LNCaP clone FGC (cell line): ENCODE measurements around the gene SHB.
A peak's percentile ranks its signal among the peaks of the same experiment; 100 is the strongest.
"Not testable (repeated sequence)": the region's sequence is repeated elsewhere in the genome, so short reads cannot be mapped to it uniquely, and the experiment has no call there.

Experiments
- DNase-seq: peaks from one replicate; pipeline ENCODE4 v3.0.0-alpha.2; 2011; ENCODE audit warnings: low read depth
- H3K4me3 ChIP-seq: 2 replicates; pipeline ENCODE4 v1.5.1; 2011; ENCODE audit warnings: mild to moderate bottlenecking, low read depth, low read length, control low read depth
- TF ChIP-seq, protein P1 (sequence below): IDR thresholded peaks from 2 replicates; pipeline ENCODE4 v1.5.1; 2012; ENCODE audit warnings: mild to moderate bottlenecking; ENCODE audit not compliant: control insufficient read depth, insufficient read depth; ENCODE audit errors: extremely low read depth

Gene SHB

DNA sequence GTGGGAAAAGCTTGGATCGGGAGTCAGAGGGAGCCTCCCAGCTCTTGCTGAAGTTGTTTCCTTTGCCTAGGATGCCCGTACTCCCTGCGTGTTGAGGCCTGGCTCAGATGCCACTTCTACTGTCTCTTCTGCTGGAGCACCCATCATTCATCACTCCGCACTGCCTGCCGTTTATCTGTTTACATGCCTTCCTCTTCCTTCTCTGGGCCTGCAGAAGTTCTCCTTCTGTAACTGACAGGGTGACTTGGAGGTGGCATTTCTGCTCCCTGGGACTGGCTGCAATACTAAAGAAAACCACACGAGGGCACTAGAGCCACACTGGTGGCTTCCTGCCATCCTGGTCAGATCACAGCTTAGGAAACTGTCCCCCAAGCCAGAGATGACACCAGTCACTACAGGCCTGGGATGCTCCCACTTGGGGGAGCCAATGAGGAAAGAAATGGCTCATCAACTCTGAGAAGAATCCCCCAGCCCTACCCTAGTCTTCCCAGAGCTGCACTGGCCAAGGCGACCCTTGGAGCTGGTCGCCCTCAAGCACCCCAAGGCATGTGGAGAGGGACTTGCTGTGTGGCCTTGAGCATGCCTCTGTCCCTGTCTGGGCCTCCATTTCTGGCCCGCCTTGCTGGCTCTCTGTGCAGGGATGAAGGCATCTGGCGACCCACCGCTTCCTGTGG lies 155.4 kb downstream of the SHB start:
- no peak for DNase-seq
- H3K4me3 ChIP-seq = no peak overlapping the region
- TF ChIP-seq, protein P1, sequence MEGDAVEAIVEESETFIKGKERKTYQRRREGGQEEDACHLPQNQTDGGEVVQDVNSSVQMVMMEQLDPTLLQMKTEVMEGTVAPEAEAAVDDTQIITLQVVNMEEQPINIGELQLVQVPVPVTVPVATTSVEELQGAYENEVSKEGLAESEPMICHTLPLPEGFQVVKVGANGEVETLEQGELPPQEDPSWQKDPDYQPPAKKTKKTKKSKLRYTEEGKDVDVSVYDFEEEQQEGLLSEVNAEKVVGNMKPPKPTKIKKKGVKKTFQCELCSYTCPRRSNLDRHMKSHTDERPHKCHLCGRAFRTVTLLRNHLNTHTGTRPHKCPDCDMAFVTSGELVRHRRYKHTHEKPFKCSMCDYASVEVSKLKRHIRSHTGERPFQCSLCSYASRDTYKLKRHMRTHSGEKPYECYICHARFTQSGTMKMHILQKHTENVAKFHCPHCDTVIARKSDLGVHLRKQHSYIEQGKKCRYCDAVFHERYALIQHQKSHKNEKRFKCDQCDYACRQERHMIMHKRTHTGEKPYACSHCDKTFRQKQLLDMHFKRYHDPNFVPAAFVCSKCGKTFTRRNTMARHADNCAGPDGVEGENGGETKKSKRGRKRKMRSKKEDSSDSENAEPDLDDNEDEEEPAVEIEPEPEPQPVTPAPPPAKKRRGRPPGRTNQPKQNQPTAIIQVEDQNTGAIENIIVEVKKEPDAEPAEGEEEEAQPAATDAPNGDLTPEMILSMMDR = peak; percentile 96

DNA sequence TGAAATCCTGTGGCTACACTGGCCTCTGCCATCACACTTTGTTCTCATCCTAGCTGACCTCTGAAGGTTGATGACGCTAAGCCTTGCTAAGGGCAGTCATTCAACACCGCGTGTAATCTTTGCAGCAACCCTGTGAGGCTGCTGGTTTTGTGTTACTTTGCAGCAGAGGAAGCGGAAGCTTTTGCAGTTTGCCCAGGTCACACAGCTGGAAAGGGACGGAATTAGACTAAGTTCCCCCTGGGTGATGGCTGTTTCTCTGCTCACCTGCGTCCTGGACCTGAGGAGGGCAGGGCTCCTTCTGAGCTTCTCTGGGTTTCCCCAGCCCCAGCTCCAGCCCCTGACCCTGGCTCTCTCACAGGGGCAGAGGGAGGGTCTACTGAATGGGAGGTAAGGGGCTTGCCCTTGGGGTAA lies 157.8 kb downstream of the SHB start:
- no peak overlapping the region for H3K4me3 ChIP-seq
- TF ChIP-seq, protein P1 = no peak
- no peak for DNase-seq

DNA sequence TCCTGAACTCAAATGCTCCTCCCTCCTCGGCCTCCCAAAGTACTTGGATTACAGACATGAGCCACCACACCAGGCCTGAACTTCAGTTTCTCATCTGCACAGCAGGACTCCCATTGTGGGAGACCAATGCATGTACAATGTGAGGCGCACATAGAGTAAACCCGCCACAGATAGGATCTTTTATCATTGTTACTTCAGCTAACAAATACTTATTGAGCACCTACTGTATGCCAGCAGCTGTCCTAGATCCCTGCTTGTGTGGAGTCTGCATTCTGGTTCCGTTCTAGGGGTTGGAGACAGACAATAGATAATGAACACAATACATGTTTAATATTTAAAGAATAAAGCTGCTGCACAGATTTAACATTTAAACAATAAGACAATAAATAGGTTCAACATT lies 158.8 kb downstream of the SHB start:
- H3K4me3 ChIP-seq = no peak overlapping the region
- DNase-seq = no peak
- TF ChIP-seq, protein P1 = no peak

DNA sequence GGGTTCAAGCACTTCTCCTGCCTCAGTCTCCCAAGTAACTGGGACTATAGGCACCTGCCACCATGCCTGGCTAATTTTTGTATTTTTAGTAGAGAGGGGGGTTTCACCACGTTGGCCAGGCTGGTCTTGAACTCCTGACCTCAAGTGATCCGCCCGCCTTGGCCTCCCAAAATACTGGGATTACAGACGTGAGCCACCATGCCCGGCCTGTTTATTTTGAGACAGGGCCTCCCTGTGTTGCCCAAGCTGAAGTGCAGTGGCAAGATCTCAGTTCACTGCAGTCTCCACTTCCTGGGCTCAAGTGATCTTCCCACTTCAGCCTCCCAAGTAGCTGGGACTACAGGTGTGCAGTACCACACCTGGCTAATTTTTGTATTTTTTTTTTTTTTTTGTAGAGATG lies 159.2 kb downstream of the SHB start:
- DNase-seq, H3K4me3 ChIP-seq: not testable (repeated sequence)

DNA sequence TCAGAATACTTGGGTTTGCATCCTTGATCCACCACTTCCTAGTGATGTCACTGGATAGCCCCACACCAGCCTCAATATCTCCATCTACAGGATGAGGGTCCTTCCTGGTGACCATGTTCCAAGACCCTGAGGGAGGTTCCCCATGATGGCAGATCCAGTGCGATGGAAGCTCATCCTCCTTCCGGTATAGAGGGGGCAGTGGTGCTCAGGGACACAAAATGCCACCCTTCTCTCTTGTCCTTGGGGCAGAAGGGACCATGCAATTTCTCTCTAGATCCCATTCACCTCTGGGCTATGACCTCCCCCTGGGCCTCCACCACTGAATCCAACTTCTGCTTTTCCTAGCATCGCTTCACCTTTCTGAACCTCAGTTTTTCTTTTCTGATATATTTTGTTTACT lies 159.7 kb downstream of the SHB start:
- TF ChIP-seq, protein P1 = no peak
- DNase-seq = no peak

DNA sequence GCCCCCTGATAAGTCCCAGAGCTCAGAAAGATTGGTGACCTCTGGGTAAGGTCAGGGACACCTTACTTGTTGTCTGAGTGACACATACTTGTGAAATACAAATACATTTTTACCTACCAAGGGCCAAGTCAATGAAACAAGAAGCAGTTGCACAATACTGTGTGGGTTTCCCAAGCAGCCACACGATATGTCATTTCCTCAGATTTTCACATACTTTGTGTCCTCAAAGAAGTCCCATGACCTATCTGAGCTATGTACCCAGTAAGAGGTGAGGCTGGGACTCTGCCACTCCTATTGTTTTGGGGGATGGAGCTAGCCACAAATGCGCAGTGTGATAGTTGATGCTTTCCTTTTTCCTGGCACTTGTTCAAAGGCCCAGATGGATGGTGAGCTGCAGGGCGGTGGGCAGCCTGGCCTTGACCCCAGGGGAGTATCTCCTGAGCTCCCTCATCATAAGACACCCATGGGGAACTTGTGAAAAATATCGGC lies 160.3 kb downstream of the SHB start:
- no peak for DNase-seq
- TF ChIP-seq, protein P1 = no peak
- H3K4me3 ChIP-seq = no peak overlapping the region

More for the DNA sequence above, 159.7 kb downstream of the SHB start:
- H3K4me3 ChIP-seq = no peak overlapping the region

DNA sequence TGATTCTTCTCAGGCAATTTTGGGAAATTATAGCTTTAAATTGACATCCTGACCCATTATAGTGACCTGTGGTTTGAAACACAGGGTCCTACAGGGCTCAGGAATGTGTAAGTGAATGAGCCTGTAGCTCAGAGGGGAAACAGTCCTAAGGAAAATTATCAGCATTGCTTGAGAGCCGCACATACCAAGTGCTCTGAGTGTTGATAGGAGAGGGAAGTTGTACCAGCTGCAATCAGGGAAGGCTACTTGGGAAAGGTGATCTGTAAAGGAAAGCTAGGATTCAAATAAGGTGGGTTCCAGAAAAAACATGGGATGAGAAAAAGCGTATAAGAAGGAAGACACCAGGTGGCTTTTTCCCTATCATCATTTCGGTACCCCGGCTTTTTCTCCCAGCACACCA lies 160.7 kb downstream of the SHB start:
- DNase-seq = no peak
- H3K4me3 ChIP-seq = no peak overlapping the region
- TF ChIP-seq, protein P1 = no peak
